OCI-LY3 (cell line): Measurements from ENCODE around the gene MFN2.
"Not testable (repeated sequence)": the region's sequence is repeated elsewhere in the genome, so short reads cannot be mapped to it uniquely, and the experiment has no call there.

ENCODE experiments used
- H2AFZ ChIP-seq: fragments of 200-600, 300-600 bp; shearing (Covaris generic); 2 replicates; pipeline ENCODE4 v1.6.0; 2014; ENCODE audit warnings: antibody characterized with exemption, low read depth, low read length
- H3K27ac ChIP-seq: fragments of 200-600, 300-600 bp; sonication (generic); 2 replicates; pipeline ENCODE4 v1.5.1; 2014; ENCODE audit warnings: mild to moderate bottlenecking, low read length, moderate library complexity, mixed read lengths
- H3K27me3 ChIP-seq: fragments of 200-600, 300-600 bp; sonication (generic); 2 replicates; pipeline ENCODE4 v1.6.1; 2014; ENCODE audit warnings: low read depth, low read length, mixed read lengths
- H3K36me3 ChIP-seq: fragments of 200-600, 300-600 bp; sonication (generic); replicated peaks from 2 replicates; pipeline ENCODE3; 2014; ENCODE audit warnings: low read depth, low read length, mixed read lengths
- H3K4me1 ChIP-seq: fragments of 300-600, 200-600 bp; sonication (generic); 2 replicates; pipeline ENCODE4 v1.6.1; 2014; ENCODE audit warnings: low read length, mixed read lengths
- H3K4me2 ChIP-seq: fragments of 200-600, 300-600 bp; sonication (generic); 2 replicates; pipeline ENCODE4 v1.6.1; 2014; ENCODE audit warnings: low read length, mixed read lengths
- H3K4me3 ChIP-seq: fragments of 300-600, 200-600 bp; sonication (generic); 2 replicates; pipeline ENCODE4 v1.5.1; 2014; ENCODE audit warnings: antibody characterized with exemption, mild to moderate bottlenecking, low read length, moderate library complexity
- H3K79me2 ChIP-seq: fragments of 300-600, 200-600 bp; shearing (Covaris generic); 2 replicates; pipeline ENCODE4 v1.6.1; 2014; ENCODE audit warnings: mild to moderate bottlenecking, low read length, mixed read lengths
- H3K9ac ChIP-seq: fragments of 300-600, 200-600 bp; shearing (Covaris generic); 2 replicates; pipeline ENCODE4 v1.6.0; 2014; ENCODE audit warnings: mild to moderate bottlenecking, low read length, moderate library complexity
- H3K9me3 ChIP-seq: fragments of 200-600, 300-600 bp; shearing (Covaris generic); 2 replicates; pipeline ENCODE4 v1.6.1; 2014; ENCODE audit warnings: low read length, mixed read lengths; ENCODE audit not compliant: insufficient read depth
- H4K20me1 ChIP-seq: fragments of 200-600, 300-600 bp; sonication (generic); 2 replicates; pipeline ENCODE4 v1.6.1; 2016; ENCODE audit warnings: low read length, mixed read lengths; ENCODE audit not compliant: insufficient read depth
- EZH2phosphoT487 ChIP-seq: fragments of 200-600 bp; shearing (Covaris generic); IDR thresholded peaks from 2 replicates; pipeline ENCODE4 v1.6.1; 2018; ENCODE audit warnings: antibody characterized with exemption, mixed run types, low read depth
- TF ChIP-seq, protein P1 (sequence below): fragments of 200-600, 300-600 bp; sonication (generic); IDR thresholded peaks from 2 replicates; pipeline ENCODE4 v1.5.1; 2014; ENCODE audit warnings: antibody characterized with exemption, low read length, low read depth

The MFN2 gene

DNA sequence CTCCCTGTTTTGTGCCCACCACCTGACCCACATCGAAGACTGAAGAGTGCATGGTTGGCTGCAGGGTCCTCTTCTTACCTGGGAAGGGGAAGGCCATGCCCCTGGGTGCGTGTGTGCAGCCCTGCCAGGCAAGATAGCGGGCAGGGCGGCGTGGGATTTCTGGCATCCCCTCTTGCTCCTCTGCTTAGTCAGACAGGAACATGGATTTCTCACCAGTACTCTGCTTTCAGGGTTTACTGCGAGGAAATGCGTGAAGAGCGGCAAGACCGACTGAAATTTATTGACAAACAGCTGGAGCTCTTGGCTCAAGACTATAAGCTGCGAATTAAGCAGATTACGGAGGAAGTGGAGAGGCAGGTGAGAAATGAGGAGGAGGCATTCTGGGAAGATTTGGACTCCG, 23.5 kb downstream of the MFN2 start:
- H3K4me2 ChIP-seq: no peak overlapping the region
- H3K9me3 ChIP-seq: no peaks in the 10 kb centered on the region
- H2AFZ ChIP-seq: no peak overlapping the region
- no peak overlapping the region for H3K27ac ChIP-seq
- no peak overlapping the region for H3K9ac ChIP-seq
- peaks cover 47% of the 10 kb centered on the region for H3K36me3 ChIP-seq
- H3K27me3 ChIP-seq: no peaks in the 10 kb centered on the region
- 0 out of 2 replicates have a peak, but pooled peaks cover 4% of the 10 kb centered on the region for H4K20me1 ChIP-seq
- no peak overlapping the region for H3K4me3 ChIP-seq
- no peaks in the 10 kb centered on the region for H3K79me2 ChIP-seq
- no peak for TF ChIP-seq EZH2phosphoT487
- TF ChIP-seq, protein P1, sequence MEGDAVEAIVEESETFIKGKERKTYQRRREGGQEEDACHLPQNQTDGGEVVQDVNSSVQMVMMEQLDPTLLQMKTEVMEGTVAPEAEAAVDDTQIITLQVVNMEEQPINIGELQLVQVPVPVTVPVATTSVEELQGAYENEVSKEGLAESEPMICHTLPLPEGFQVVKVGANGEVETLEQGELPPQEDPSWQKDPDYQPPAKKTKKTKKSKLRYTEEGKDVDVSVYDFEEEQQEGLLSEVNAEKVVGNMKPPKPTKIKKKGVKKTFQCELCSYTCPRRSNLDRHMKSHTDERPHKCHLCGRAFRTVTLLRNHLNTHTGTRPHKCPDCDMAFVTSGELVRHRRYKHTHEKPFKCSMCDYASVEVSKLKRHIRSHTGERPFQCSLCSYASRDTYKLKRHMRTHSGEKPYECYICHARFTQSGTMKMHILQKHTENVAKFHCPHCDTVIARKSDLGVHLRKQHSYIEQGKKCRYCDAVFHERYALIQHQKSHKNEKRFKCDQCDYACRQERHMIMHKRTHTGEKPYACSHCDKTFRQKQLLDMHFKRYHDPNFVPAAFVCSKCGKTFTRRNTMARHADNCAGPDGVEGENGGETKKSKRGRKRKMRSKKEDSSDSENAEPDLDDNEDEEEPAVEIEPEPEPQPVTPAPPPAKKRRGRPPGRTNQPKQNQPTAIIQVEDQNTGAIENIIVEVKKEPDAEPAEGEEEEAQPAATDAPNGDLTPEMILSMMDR: no peak
- peaks cover 26% of the 10 kb centered on the region for H3K4me1 ChIP-seq

DNA sequence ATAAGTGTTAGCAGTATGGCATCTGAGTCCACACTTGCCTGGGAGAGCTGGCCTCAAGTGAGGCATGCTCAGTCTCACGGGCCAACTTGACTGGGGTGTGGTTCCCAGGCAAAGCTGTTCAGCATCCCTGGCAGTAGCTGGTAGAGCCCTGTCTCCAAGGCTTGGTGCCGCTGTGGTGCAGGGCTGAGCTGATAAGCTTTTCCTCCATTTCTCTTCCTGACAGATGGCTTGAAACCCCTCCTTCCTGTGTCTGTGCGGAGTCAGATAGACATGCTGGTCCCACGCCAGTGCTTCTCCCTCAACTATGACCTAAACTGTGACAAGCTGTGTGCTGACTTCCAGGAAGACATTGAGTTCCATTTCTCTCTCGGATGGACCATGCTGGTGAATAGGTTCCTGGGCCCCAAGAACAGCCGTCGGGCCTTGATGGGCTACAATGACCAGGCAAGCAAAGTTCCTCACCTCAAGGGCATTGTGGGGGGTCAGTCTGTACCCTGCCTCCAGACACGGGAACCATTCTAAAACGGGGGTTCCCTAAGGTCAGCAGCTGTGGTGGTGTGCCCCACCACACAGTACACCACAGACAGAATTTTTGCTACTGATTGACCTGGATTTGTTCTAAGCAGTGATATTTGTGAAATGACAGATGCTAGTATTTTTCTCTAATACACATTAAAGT, 25.4 kb downstream of the MFN2 start:
- Histone ChIP-seq H3K4me1 (peaks cover 26% of the 10 kb centered on the region), H3K4me3 (peak overlapping the region; percentile 31; the same call in 1 of the 2 replicates), H4K20me1 (0 out of 2 replicates have a peak, but pooled peaks cover 4% of the 10 kb centered on the region), H3K27ac (peak overlapping the region; percentile 55), H3K4me2 (peak overlapping the region; percentile 64), H3K36me3 (peaks cover 52% of the 10 kb centered on the region), H2AFZ (no peak overlapping the region), H3K79me2 (no peaks in the 10 kb centered on the region), H3K9ac (no peak overlapping the region), H3K27me3 (no peaks in the 10 kb centered on the region), H3K9me3 (no peaks in the 10 kb centered on the region)
- TF ChIP-seq, protein P1: no peak
- no peak for TF ChIP-seq EZH2phosphoT487

DNA sequence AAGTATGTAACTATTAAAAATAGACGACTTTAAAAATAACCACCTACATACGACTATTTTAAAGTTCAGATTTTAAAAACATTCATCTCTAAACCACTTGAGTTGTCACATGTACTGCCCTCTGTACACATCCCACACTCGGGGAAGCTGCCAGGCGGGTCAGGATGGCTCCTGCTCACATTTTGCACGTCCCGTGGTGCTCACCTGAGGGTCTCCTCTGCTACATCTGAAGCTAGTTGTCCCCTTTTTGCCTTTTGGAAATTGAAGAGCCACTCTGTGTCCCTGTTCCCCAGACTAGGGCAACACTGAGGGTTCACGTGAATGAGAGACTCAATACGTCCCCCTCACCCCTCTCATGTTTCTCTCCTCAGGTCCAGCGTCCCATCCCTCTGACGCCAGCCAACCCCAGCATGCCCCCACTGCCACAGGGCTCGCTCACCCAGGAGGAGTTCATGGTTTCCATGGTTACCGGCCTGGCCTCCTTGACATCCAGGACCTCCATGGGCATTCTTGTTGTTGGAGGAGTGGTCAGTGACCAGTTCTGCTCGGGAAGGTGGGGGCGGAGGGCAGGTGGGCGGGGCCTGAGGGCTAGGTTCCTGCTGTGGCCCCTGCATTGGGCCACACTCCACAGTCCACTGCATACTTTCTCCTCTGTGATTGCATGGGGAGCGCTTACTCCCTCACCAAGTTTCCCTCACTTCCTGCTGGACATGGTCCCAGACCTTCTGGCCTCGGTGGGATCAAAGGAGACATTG, 26.1 kb downstream of the MFN2 start:
- no peak overlapping the region for H2AFZ ChIP-seq
- no peaks in the 10 kb centered on the region for H3K79me2 ChIP-seq
- H3K27me3 ChIP-seq: no peaks in the 10 kb centered on the region
- peaks cover 26% of the 10 kb centered on the region for H3K4me1 ChIP-seq
- H3K4me2 ChIP-seq: no peak overlapping the region
- H3K9me3 ChIP-seq: no peaks in the 10 kb centered on the region
- no peak overlapping the region for H3K9ac ChIP-seq
- H3K36me3 ChIP-seq: peaks cover 52% of the 10 kb centered on the region
- no peak for TF ChIP-seq EZH2phosphoT487
- TF ChIP-seq, protein P1: no peak
- H3K27ac ChIP-seq: no peak overlapping the region
- H4K20me1 ChIP-seq: 0 out of 2 replicates have a peak, but pooled peaks cover 4% of the 10 kb centered on the region
- H3K4me3 ChIP-seq: no peak overlapping the region

DNA sequence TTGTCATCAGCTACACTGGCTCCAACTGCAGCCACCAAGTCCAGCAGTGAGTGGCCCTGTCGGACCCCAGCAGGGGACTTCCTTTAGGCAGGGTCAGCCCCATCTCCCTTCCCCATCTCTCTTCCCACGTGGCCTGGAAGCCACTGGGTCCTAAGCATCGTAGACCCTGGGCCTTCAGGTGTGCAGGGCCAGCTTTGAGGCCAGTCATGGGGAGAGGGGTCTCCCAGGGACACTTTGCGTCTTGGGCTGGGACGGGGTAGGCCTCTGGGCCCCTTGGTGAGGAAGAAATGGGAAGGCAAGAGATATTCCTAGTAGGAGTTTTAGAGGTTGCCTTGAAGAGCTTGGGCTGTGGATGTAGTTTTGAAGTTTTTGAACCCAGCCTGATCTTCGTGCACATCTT, 27.0 kb downstream of the MFN2 start:
- Histone ChIP-seq H3K27ac (no peak overlapping the region), H4K20me1 (0 out of 2 replicates have a peak, but pooled peaks cover 4% of the 10 kb centered on the region), H3K9ac (no peak overlapping the region), H3K4me2 (no peak overlapping the region), H3K79me2 (no peaks in the 10 kb centered on the region), H3K27me3 (no peaks in the 10 kb centered on the region), H3K4me1 (peaks cover 26% of the 10 kb centered on the region), H2AFZ (no peak overlapping the region), H3K36me3 (peaks cover 47% of the 10 kb centered on the region), H3K4me3 (no peak overlapping the region), H3K9me3 (no peaks in the 10 kb centered on the region)
- TF ChIP-seq EZH2phosphoT487: no peak
- TF ChIP-seq, protein P1: no peak

DNA sequence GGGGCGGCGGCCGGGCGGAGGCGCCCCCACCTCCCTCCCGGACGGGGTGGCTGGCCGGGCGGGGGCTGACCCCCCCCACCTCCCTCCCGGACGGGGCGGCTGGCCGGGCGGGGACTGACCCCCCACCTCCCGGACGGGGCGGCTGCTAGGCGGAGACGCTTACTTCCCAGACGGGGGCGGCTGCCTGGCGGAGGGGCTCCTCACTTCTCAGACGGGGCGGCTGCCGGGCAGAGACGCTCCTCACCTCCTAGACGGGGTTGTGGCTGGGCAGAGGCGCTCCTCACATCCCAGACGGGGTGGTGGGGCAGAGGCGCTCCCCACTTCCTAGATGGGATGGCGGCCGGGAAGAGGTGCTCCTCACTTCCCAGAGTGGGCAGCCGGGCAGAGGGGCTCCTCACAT, 28.1 kb downstream of the MFN2 start:
- H3K27ac ChIP-seq, H2AFZ ChIP-seq, H3K9me3 ChIP-seq, H3K27me3 ChIP-seq, H4K20me1 ChIP-seq, H3K4me3 ChIP-seq, H3K9ac ChIP-seq, H3K79me2 ChIP-seq, H3K4me2 ChIP-seq: not testable (repeated sequence)
- Histone ChIP-seq H3K4me1 (peaks cover 26% of the 10 kb centered on the region), H3K36me3 (peaks cover 42% of the 10 kb centered on the region)
